Measurements from ENCODE around the gene CHCT1. TPM values are rescaled to one million over a fixed set of nuclear protein-coding genes. Genes with fewer than 3 reads are reported as not detected.
"Not testable (repeated sequence)": the region's sequence is repeated elsewhere in the genome, so short reads cannot be mapped to it uniquely, and the experiment has no call there.

Gene CHCT1
- total RNA-seq, 1 experiment from 2014 or later, result 0.88 TPM

DNA sequence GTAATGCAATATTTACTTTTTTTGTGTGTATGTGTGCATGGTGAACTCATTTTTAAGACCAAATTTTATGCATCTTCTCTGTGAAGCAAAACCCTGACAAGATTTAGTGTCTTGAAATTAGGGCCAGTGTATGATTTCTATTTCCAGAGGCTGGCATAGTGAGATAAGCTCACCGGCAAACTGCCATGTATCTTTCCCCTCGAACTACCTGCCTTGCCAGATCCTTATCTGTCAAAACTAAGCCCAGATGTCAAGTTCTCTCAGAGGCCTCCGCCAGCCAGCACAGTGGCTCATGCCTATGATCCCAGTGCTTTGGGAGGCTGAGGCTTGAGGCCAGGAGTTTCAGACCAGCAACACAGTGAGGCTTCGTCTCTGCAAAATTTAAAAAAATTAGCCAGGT, 40.3 kb upstream of the CHCT1 start:
- Histone ChIP-seq H3K27me3 (replicated peaks; ENCODE audit: insufficient read depth, low read depth, low read length, poor library complexity) (no peaks in the 10 kb centered on the region), H3K9me3 (ENCODE audit: low read depth, low read length, poor library complexity, severe bottlenecking) (no peaks in the 10 kb centered on the region), H3K27ac (ENCODE audit: low read depth, low read length, poor library complexity, severe bottlenecking) (no peak overlapping the region), H3K36me3 (ENCODE audit: insufficient read depth, low read length, poor library complexity, severe bottlenecking) (peaks cover 3% of the 10 kb centered on the region), H3K4me3 (ENCODE audit: low read depth, low read length, poor library complexity, severe bottlenecking) (no peak overlapping the region), H3K4me1 (ENCODE audit: insufficient read depth, low read length, poor library complexity, severe bottlenecking) (peaks cover 17% of the 10 kb centered on the region)
- CTCF ChIA-PET, result no interaction called here
- POLR2A ChIA-PET (ENCODE audit: low non-redundant PET), result no interaction called here
- no TSS peak for BruUV-seq (replicated peaks)
- TF ChIP-seq CTCF (conservative IDR thresholded peaks at IDR 0.05; ENCODE audit: low read depth, low read length), result no peak
- no peak for TF ChIP-seq EZH2 (IDR thresholded peaks at IDR 0.05; ENCODE audit: borderline replicate concordance, low read depth, low read length, poor library complexity, severe bottlenecking)
- intact Hi-C loops (cut with micrococcal nuclease; ENCODE audit: unreplicated experiment), result no loop called here
- DNase-seq (ENCODE audit: low spot score), result no peak

DNA sequence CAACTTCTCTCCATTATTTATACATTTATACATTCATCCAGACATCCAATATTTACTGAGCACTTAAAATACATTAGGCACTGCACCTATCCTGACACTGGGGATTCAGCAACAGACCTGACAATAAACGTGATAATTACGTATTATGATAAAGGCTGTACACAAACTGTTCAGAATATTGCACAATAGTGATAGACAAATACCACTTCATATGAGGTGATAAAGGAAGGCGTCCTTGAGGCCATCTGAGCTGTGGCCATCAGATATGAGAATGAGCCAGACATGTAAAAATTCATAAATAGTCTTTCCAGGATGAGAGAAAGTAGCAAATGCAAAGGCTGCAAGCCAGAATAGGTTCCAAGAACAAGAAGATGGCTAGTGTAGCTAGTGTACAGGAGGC, 38.9 kb upstream of the CHCT1 start:
- ChIA-PET CTCF (interaction anchor here (0.6 kb wide), 1 partner anchor 209 kb away, joined by 3 read pairs; no protein-coding TSS in a partner anchor), POLR2A (ENCODE audit: low non-redundant PET) (no interaction called here)
- H3K4me1 ChIP-seq (ENCODE audit: insufficient read depth, low read length, poor library complexity, severe bottlenecking), result peaks cover 30% of the 10 kb centered on the region
- H3K4me3 ChIP-seq (ENCODE audit: low read depth, low read length, poor library complexity, severe bottlenecking), result no peak overlapping the region
- no peak for DNase-seq (ENCODE audit: low spot score)
- no peak for TF ChIP-seq EZH2 (IDR thresholded peaks at IDR 0.05; ENCODE audit: borderline replicate concordance, low read depth, low read length, poor library complexity, severe bottlenecking)
- no peak for TF ChIP-seq CTCF (conservative IDR thresholded peaks at IDR 0.05; ENCODE audit: low read depth, low read length)
- no TSS peak for BruUV-seq (replicated peaks)
- no peak overlapping the region for H3K27ac ChIP-seq (ENCODE audit: low read depth, low read length, poor library complexity, severe bottlenecking)
- peaks cover 3% of the 10 kb centered on the region for H3K36me3 ChIP-seq (ENCODE audit: insufficient read depth, low read length, poor library complexity, severe bottlenecking)
- intact Hi-C loops (cut with micrococcal nuclease; ENCODE audit: unreplicated experiment), result no loop called here
- no peaks in the 10 kb centered on the region for H3K27me3 ChIP-seq (replicated peaks; ENCODE audit: insufficient read depth, low read depth, low read length, poor library complexity)
- no peaks in the 10 kb centered on the region for H3K9me3 ChIP-seq (ENCODE audit: low read depth, low read length, poor library complexity, severe bottlenecking)

DNA sequence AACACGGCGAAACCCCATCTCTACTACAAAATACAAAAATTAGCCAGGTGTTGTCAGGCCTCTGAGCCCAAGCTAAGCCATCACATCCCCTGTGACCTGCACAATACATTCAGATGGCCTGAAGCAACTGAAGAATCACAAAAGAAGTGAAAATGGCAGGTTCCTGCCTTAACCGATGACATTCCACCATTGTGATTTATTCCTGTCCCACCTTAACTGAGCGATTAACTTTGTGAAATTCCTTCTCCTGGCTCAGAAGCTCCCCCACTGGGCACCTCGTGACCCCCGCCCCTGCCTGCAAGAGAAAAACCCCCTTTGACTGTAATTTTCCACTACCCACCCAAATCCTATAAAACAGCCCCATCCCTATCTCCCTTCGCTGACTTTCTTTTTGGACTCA, 37.4 kb upstream of the CHCT1 start:
- H3K4me1 ChIP-seq (ENCODE audit: insufficient read depth, low read length, poor library complexity, severe bottlenecking), result peaks cover 44% of the 10 kb centered on the region
- H3K9me3 ChIP-seq (ENCODE audit: low read depth, low read length, poor library complexity, severe bottlenecking); BruUV-seq (replicated peaks); CTCF ChIA-PET; H3K4me3 ChIP-seq (ENCODE audit: low read depth, low read length, poor library complexity, severe bottlenecking); DNase-seq (ENCODE audit: low spot score); H3K27ac ChIP-seq (ENCODE audit: low read depth, low read length, poor library complexity, severe bottlenecking); POLR2A ChIA-PET (ENCODE audit: low non-redundant PET); H3K36me3 ChIP-seq (ENCODE audit: insufficient read depth, low read length, poor library complexity, severe bottlenecking); intact Hi-C loops (cut with micrococcal nuclease; ENCODE audit: unreplicated experiment); H3K27me3 ChIP-seq (replicated peaks; ENCODE audit: insufficient read depth, low read depth, low read length, poor library complexity): not testable (repeated sequence)

All from A673 (cell line).